K562 (cell line): ENCODE data around the gene SLC29A2. TPM values are rescaled to one million over a fixed set of nuclear protein-coding genes. Genes with fewer than 3 reads are reported as not detected.
A peak's percentile ranks its signal among the peaks of the same experiment; 100 is the strongest.

Experiments
- ATAC-seq: fragments of 200-7000 bp; cut with Tn5 transposase; 3 replicates; pipeline ENCODE4 v1.9.1; 2020; ENCODE audit warnings: moderate library complexity
- BruUV-seq: library from RNA; stranded (reverse); fragments of 400-500 nt; replicated peaks from 2 replicates; lab custom pipeline; 2021; lab: Mats Ljungman, UMichigan
- CTCF ChIA-PET: fragments of 300-600 bp; formaldehyde crosslinking; extraction: SDS; loops from one replicate; lab custom pipeline; 2021; ENCODE audit warnings: low intra/inter-chr PET ratio; lab: Yijun Ruan, JAX
- POLR2A ChIA-PET: fragments of 300-600, 350-650 bp; sonication (Branson Sonifier 250); formaldehyde crosslinking; extraction: SDS; loops from one replicate; lab custom pipeline; 2021; ENCODE audit warnings: antibody characterized with exemption, inconsistent platforms; lab: Yijun Ruan, JAX
- DNase-seq, 4 experiments: peaks; one replicate each; pipeline versions ENCODE4 v3.0.0 to v3.0.0-alpha.2; 2011 to 2018; ENCODE audit warnings: low spot score in 3 of 4, mixed read lengths in 3 of 4; ENCODE audit errors: extremely low read depth in 1 of 4
- FAIRE-seq: peaks from 2 replicates; lab custom pipeline; 2011; peaks lifted over from hg19 to GRCh38; lab: Jason Lieb, UNC
- H2AFZ ChIP-seq: 2 replicates; pipeline ENCODE4 v1.6.0; 2011; ENCODE audit warnings: low read depth, low read length, control low read depth, inconsistent platforms
- H3K27ac ChIP-seq: fragments of 200-600 bp; 3 replicates; pipeline ENCODE4 v1.8.0; 2011; ENCODE audit warnings: low read depth, mild to moderate bottlenecking, control low read depth, inconsistent platforms, low read length, moderate library complexity, mixed read lengths; ENCODE audit errors: extremely low read depth
- H3K27me3 ChIP-seq, 2 experiments: fragments of 300-600 bp in 1 of 2; 2 replicates in 1 of 2; 3 replicates in 1 of 2; pipeline versions ENCODE4 v1.6.0 to v1.8.0; 2011; ENCODE audit warnings: inconsistent platforms in 2 of 2, low read length in 2 of 2, mild to moderate bottlenecking in 1 of 2, mixed read lengths in 1 of 2, moderate library complexity in 1 of 2; ENCODE audit not compliant: control insufficient read depth in 2 of 2, insufficient read depth in 2 of 2
- H3K36me3 ChIP-seq: fragments of 300-600 bp; 3 replicates; pipeline ENCODE4 v1.8.0; 2011; ENCODE audit warnings: mild to moderate bottlenecking, low read length, inconsistent platforms; ENCODE audit not compliant: control insufficient read depth, insufficient read depth
- H3K4me1 ChIP-seq, 2 experiments: fragments of 200-600 bp in 1 of 2; replicated peaks in 1 of 2; 2 replicates in 1 of 2; 3 replicates in 1 of 2; pipeline versions ENCODE4 v1.5.1 to v1.8.0; 2011; ENCODE audit warnings: inconsistent platforms in 2 of 2, low read length in 2 of 2, mild to moderate bottlenecking in 1 of 2, mixed read lengths in 1 of 2, moderate library complexity in 1 of 2; ENCODE audit not compliant: control insufficient read depth in 2 of 2, insufficient read depth in 2 of 2
- H3K4me2 ChIP-seq: 2 replicates; pipeline ENCODE4 v1.6.1; 2011; ENCODE audit warnings: low read length, control low read depth, inconsistent platforms, mixed read lengths; ENCODE audit not compliant: insufficient read depth
- H3K4me3 ChIP-seq: fragments of 200-600 bp; sonication (generic), shearing (Covaris generic); 2 replicates; pipeline ENCODE4 v1.5.1; 2016; ENCODE audit warnings: control low read depth, inconsistent platforms
- H3K79me2 ChIP-seq: fragments of 200-600 bp; 3 replicates; pipeline ENCODE4 v1.8.0; 2011; ENCODE audit warnings: low read length, inconsistent platforms; ENCODE audit not compliant: control insufficient read depth, insufficient read depth
- H3K9ac ChIP-seq, 2 experiments: 2 replicates each; pipeline versions ENCODE4 v1.6.0 to v1.6.1; 2011; ENCODE audit warnings: low read depth in 2 of 2, low read length in 2 of 2, control low read depth in 1 of 2, inconsistent platforms in 1 of 2, mild to moderate bottlenecking in 1 of 2, mixed read lengths in 1 of 2; ENCODE audit not compliant: insufficient read depth in 1 of 2
- H3K9me1 ChIP-seq: one replicate; pipeline ENCODE4 v1.6.0; 2011; ENCODE audit warnings: inconsistent platforms, mild to moderate bottlenecking, low read length, moderate library complexity; ENCODE audit not compliant: control insufficient read depth, insufficient read depth
- H3K9me3 ChIP-seq: replicated peaks from 2 replicates; pipeline ENCODE4 v1.5.1; 2011; ENCODE audit warnings: low read depth, low read length, inconsistent platforms; ENCODE audit not compliant: control insufficient read depth, insufficient read depth
- H4K20me1 ChIP-seq: replicated peaks from 2 replicates; pipeline ENCODE4 v1.6.1; 2011; ENCODE audit warnings: low read length, inconsistent platforms, mixed read lengths; ENCODE audit not compliant: control insufficient read depth, insufficient read depth
- ARHGAP35 ChIP-seq: fragments of 450-650 bp; IDR thresholded peaks from 2 replicates; pipeline ENCODE4 v1.6.1; 2018; ENCODE audit not compliant: partially characterized antibody
- ATF4 ChIP-seq: fragments of 450-650 bp; formaldehyde crosslinking; IDR thresholded peaks from 2 replicates; pipeline ENCODE4 v1.4.0; 2022; ENCODE audit warnings: mild to moderate bottlenecking, moderate library complexity
- E2F1 ChIP-seq: sonication (generic); formaldehyde crosslinking; IDR thresholded peaks from 2 replicates; pipeline ENCODE4 v1.8.1; 2023; ENCODE audit warnings: mild to moderate bottlenecking, missing genetic modification reagents, moderate library complexity
- ETS2 ChIP-seq: IDR thresholded peaks from 2 replicates; pipeline ENCODE4 v1.6.1; 2016; ENCODE audit warnings: borderline replicate concordance, missing genetic modification characterization, mild to moderate bottlenecking, moderate library complexity, missing compliant biosample characterization; ENCODE audit not compliant: poor library complexity, severe bottlenecking
- GATA2 ChIP-seq: sonication (generic); formaldehyde crosslinking; IDR thresholded peaks from 2 replicates; pipeline ENCODE4 v1.4.0; 2020; ENCODE audit warnings: mild to moderate bottlenecking, missing genetic modification reagents
- GATAD2A ChIP-seq: fragments of 450-650 bp; IDR thresholded peaks from 2 replicates; pipeline ENCODE4 v1.6.1; 2017
- HDGF ChIP-seq: fragments of 450-650 bp; IDR thresholded peaks from 2 replicates; pipeline ENCODE4 v1.6.1; 2016
- HNRNPK ChIP-seq: fragments of 200-400 bp; formaldehyde crosslinking; IDR thresholded peaks from one replicate; pipeline ENCODE4 v1.6.1; 2018; ENCODE audit warnings: mild to moderate bottlenecking, low read depth, low read length; ENCODE audit not compliant: poor library complexity, severe bottlenecking
- MCM2 ChIP-seq: fragments of 450-650 bp; IDR thresholded peaks from 2 replicates; pipeline ENCODE4 v1.6.1; 2017; ENCODE audit warnings: low read depth, mild to moderate bottlenecking
- NR2F6 ChIP-seq: fragments of 450-650 bp; formaldehyde crosslinking; IDR thresholded peaks from 2 replicates; pipeline ENCODE4 v1.4.0; 2020; ENCODE audit warnings: mild to moderate bottlenecking
- POLR2AphosphoS2 ChIP-seq: IDR thresholded peaks from 2 replicates; pipeline ENCODE4 v1.6.1; 2012; ENCODE audit warnings: low read length, improper control_type of control experiment
- SIRT6 ChIP-seq: IDR thresholded peaks from one replicate; pipeline ENCODE4 v1.6.1; 2012; ENCODE audit warnings: low read depth, mild to moderate bottlenecking, control low read depth, inconsistent platforms, low read length, moderate library complexity
- TAF15 ChIP-seq: fragments of 200-400 bp; formaldehyde crosslinking; IDR thresholded peaks from 2 replicates; pipeline ENCODE4 v1.6.1; 2017; ENCODE audit warnings: mild to moderate bottlenecking, low read depth, low read length, moderate library complexity
- ZBTB7A ChIP-seq: IDR thresholded peaks from 2 replicates; pipeline ENCODE4 v1.6.1; 2011; ENCODE audit warnings: low read depth, mild to moderate bottlenecking, low read length, moderate library complexity, borderline replicate concordance; ENCODE audit not compliant: control insufficient read depth
- ZKSCAN1 ChIP-seq: fragments of 150-350 bp; IDR thresholded peaks from 2 replicates; pipeline ENCODE4 v1.6.1; 2016; ENCODE audit warnings: low read depth, low read length
- WGBS: fragments of 100-300 bp; shearing (Covaris generic); methylation state at CpG from one replicate; pipeline ENCODE4 v1.1.6; 2016; ENCODE audit warnings: low coverage, mixed read lengths; ENCODE audit not compliant: insufficient coverage; ENCODE audit errors: missing lambda C conversion rate; 5-methylcytosine and 5-hydroxymethylcytosine counted together
- in situ Hi-C: fragments of 300-500 bp; cut with MboI; formaldehyde crosslinking; loops from 4 replicates; pipeline ENCODE4 v1.15.0; 2018; ENCODE audit warnings: inconsistent platforms, mixed read lengths
- intact Hi-C: fragments of 100-400 bp; cut with micrococcal nuclease; formaldehyde crosslinking; loops from 2 replicates; pipeline ENCODE4 v1.14.2; 2022
- polyA plus RNA-seq, 8 experiments: library from polyadenylated mRNA; depleted of rRNA in 4 of 8; stranded (reverse) in 5 of 8; unstranded in 3 of 8; fragments of >200 nt; fragmentation: Nextera tagmentation in 2 of 8; fragmentation: Illumina TruSeq in 1 of 8; extraction: Ambion mirVana in 2 of 8; extraction: Trizol in 1 of 8; gene quantifications; 2 replicates each; pipeline versions ENCODE4 v1.2.1 to v1.2.3, GENCODE V29; 2011 to 2014; ENCODE audit warnings: inconsistent platforms in 1 of 8, missing spikeins in 1 of 8
- total RNA-seq, 7 experiments: library from RNA; depleted of rRNA in 6 of 7; stranded (reverse); fragments of >200 nt in 6 of 7; fragmentation: Illumina TruSeq in 2 of 7; extraction: Trizol in 2 of 7; gene quantifications; 2 replicates each; pipeline versions ENCODE4 v1.2.1 to v1.2.3, GENCODE V29; 2011 to 2021; ENCODE audit warnings: low replicate concordance in 1 of 7
- TF ChIP-seq, protein P1 (sequence below), 2 experiments: fragments of 450-650 bp; IDR thresholded peaks; 2 replicates each; pipeline ENCODE4 v1.6.1; 2016
- TF ChIP-seq, protein P2 (sequence below): fragments of 450-650 bp; formaldehyde crosslinking; IDR thresholded peaks from 2 replicates; pipeline ENCODE4 v1.4.0; 2020; ENCODE audit warnings: mild to moderate bottlenecking, moderate library complexity

SLC29A2 gene
- total and polyA plus RNA-seq, 9 of the 15 experiments (the other 6 are each of a cell fraction or from before 2014, with no cell fraction given), result 2.4 to 48.6 (median 14.2) TPM

DNA sequence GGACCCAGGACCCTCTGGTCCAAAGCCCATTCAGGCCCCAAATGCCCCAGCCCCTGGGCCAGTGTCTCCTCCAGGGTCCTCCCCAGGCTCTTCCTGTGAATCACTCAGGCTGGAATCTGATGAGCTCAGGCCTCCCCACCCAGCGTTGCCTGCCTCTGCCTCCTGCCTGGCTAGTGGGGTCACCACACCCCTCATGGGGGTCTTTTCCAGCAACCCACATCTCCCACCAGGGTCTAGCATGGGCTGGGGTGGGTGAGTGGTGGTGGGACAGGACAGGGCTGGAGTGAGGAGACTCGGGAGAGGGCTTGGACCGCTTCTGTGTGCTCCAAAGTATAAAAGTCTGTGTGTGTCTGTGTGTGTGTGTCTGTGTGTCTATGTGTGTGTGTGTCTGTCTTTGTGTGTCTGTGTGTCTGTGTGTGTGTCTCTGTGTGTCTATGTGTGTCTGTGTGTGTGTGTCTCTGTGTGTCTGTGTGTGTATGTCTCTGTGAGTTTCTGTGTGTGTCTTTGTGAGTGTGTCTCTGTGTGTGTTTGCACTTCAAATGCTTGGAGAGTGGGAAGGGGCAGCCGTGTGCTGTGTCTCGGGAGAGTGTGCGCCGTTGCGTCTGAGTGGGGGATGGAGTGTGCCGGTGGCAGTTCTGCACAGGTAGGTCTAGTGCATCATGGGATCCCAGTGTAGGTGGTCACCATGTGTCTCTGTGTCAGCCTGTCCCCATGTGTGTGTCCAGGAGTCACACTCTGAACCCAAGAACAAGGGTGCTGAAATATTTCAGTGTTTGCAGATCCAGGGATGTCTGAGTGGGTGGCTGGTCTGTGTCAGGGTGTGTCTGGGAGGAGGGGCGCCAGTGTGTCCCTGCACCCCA lies 44.2 kb downstream of the SLC29A2 start:
- no peaks in the 10 kb centered on the region for H4K20me1 ChIP-seq
- intact Hi-C loops, result loop anchor here (1.0 to 2.0 kb wide), 2 partner anchors 15 to 105 kb away; no protein-coding TSS in a partner anchor
- peaks cover 20 to 66% of the 10 kb centered on the region in 2 experiments; a peak in 4 of 5 replicates for H3K4me1 ChIP-seq
- whole genome bisulfite sequencing, result 73% methylated on average over 6 of the region's 10 CpGs
- POLR2A ChIA-PET, result interaction anchor here (0.6 to 0.7 kb wide), 3 partner anchors 9 to 109 kb away, joined by 3 read pairs; partner anchors contain the start of gene RIN1
- H3K4me2 ChIP-seq, result no peak overlapping the region
- no peak overlapping the region for H3K4me3 ChIP-seq
- peak overlapping the region in 1 of 2 experiments; percentile 67; a peak in 2 of 4 replicates for H3K9ac ChIP-seq
- ATAC-seq (no peak), FAIRE-seq (peak; percentile 81), DNase-seq (peak in 1 of 4 experiments; percentile 16)
- H3K9me3 ChIP-seq, result no peaks in the 10 kb centered on the region
- no peaks in the 10 kb centered on the region for H3K79me2 ChIP-seq
- CTCF ChIA-PET, result interaction anchor here (1.2 to 3.1 kb wide), 3 partner anchors 16 to 105 kb away, joined by 5 to 37 read pairs (median 16); no protein-coding TSS in a partner anchor
- peaks cover 4% of the 10 kb centered on the region for H3K9me1 ChIP-seq
- in situ Hi-C loops, result loop anchor here (5.0 kb wide), 1 partner anchor 110 kb away; no protein-coding TSS in a partner anchor
- H3K36me3 ChIP-seq, result no peaks in the 10 kb centered on the region
- peak overlapping the region; percentile 100 for H2AFZ ChIP-seq
- no TSS peak for BruUV-seq
- H3K27ac ChIP-seq, result no peak overlapping the region; the same call in 2 of the 3 replicates
- H3K27me3 ChIP-seq, result no peaks in the 10 kb centered on the region
- TF ChIP-seq, protein P1, sequence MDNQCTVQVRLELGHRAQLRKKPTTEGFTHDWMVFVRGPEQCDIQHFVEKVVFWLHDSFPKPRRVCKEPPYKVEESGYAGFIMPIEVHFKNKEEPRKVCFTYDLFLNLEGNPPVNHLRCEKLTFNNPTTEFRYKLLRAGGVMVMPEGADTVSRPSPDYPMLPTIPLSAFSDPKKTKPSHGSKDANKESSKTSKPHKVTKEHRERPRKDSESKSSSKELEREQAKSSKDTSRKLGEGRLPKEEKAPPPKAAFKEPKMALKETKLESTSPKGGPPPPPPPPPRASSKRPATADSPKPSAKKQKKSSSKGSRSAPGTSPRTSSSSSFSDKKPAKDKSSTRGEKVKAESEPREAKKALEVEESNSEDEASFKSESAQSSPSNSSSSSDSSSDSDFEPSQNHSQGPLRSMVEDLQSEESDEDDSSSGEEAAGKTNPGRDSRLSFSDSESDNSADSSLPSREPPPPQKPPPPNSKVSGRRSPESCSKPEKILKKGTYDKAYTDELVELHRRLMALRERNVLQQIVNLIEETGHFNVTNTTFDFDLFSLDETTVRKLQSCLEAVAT (IDR thresholded peaks at IDR 0.05), result peak in 1 of 2 experiments; percentile 33; a peak in 1 of 4 replicates
- TF ChIP-seq MCM2 (no peak), ETS2 (no peak), HDGF (no peak), ARHGAP35 (peak; percentile 41), E2F1 (CRISPR knock-in tag) (no peak), ZKSCAN1 (no peak), GATAD2A (no peak), TAF15 (no peak), ATF4 (CRISPR knock-in tag) (no peak), ZBTB7A (peak; percentile 35; the same call in 1 of the 2 replicates), NR2F6 (CRISPR knock-in tag) (no peak), HNRNPK (no peak), GATA2 (CRISPR knock-in tag) (no peak), SIRT6 (no peak), POLR2AphosphoS2 (no peak)
- TF ChIP-seq, protein P2, sequence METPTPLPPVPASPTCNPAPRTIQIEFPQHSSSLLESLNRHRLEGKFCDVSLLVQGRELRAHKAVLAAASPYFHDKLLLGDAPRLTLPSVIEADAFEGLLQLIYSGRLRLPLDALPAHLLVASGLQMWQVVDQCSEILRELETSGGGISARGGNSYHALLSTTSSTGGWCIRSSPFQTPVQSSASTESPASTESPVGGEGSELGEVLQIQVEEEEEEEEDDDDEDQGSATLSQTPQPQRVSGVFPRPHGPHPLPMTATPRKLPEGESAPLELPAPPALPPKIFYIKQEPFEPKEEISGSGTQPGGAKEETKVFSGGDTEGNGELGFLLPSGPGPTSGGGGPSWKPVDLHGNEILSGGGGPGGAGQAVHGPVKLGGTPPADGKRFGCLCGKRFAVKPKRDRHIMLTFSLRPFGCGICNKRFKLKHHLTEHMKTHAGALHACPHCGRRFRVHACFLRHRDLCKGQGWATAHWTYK, result no peak
